ENCODE results near the gene RNF19B. TPM values are rescaled to one million over a fixed set of nuclear protein-coding genes. Genes with fewer than 3 reads are reported as not detected.

RNF19B gene
- total RNA-seq, 1 experiment from 2014 or later: 22.5 TPM

- ATAC-seq (no peak), DNase-seq (ENCODE audit: low read depth, low spot score) (no peak)
- Histone ChIP-seq H3K4me3 (replicated peaks in 1 of 2; ENCODE audit: low read depth in 1 of 2, low read length in 2 of 2) (no peak overlapping the region), H3K36me3 (ENCODE audit: control insufficient read depth in 1 of 2, insufficient read depth in 2 of 2, low read length in 2 of 2) (peaks cover 0 to 9% of the 10 kb centered on the region in 2 experiments; a peak in 2 of 4 replicates), H3K4me2 (ENCODE audit: low read length) (no peak overlapping the region), H4K20me1 (ENCODE audit: insufficient read depth) (no peaks in the 10 kb centered on the region), H3K9me3 (ENCODE audit: control insufficient read depth in 1 of 2, insufficient read depth in 1 of 2, low read depth in 1 of 2, low read length in 2 of 2) (no peaks in the 10 kb centered on the region), H3K9ac (ENCODE audit: low read length) (no peak overlapping the region), H3K27ac (ENCODE audit: low read depth, low read length) (peak overlapping the region; percentile 16), H3K9me2 (ENCODE audit: insufficient read depth) (no peaks in the 10 kb centered on the region), H3K27me3 (ENCODE audit: insufficient read depth, low read length) (no peaks in the 10 kb centered on the region), H3K4me1 (ENCODE audit: control insufficient read depth in 1 of 2, insufficient read depth in 2 of 2, low read length in 2 of 2) (peaks cover 12 to 19% of the 10 kb centered on the region in 2 experiments; a peak in 3 of 4 replicates), H2AFZ (ENCODE audit: low read depth, low read length, poor library complexity, severe bottlenecking) (no peak overlapping the region), H3K79me2 (ENCODE audit: insufficient read depth, low read length) (no peaks in the 10 kb centered on the region)
- intact Hi-C loops (cut with micrococcal nuclease): no loop called here
- RAD21 ChIA-PET (ENCODE audit: low non-redundant PET in 1 of 2, low total read pairs in 2 of 2, uncharacterized antibody in 2 of 2, unreplicated experiment in 2 of 2): interaction anchor here (0.6 to 1.8 kb wide), 2 partner anchors 8 to 73 kb away, joined by 3 to 10 read pairs; no protein-coding TSS in a partner anchor
- CTCF ChIA-PET: interaction anchor here (1.5 to 5.7 kb wide), 4 partner anchors 72 to 152 kb away, joined by 3 to 41 read pairs (median 24); no protein-coding TSS in a partner anchor
- no peak for TF ChIP-seq TCF7L2 (IDR thresholded peaks at IDR 0.05; ENCODE audit: borderline replicate concordance, extremely low read depth, insufficient read depth, insufficient read length)
- 0 out of 2 replicates have a peak, but pooled peaks have one; percentile 2 for TF ChIP-seq EGR1 (IDR thresholded peaks at IDR 0.05; ENCODE audit: low read depth)
- TF ChIP-seq, protein P1, sequence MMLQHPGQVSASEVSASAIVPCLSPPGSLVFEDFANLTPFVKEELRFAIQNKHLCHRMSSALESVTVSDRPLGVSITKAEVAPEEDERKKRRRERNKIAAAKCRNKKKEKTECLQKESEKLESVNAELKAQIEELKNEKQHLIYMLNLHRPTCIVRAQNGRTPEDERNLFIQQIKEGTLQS (IDR thresholded peaks at IDR 0.05): no peak
- no peak for TF ChIP-seq JUND (IDR thresholded peaks at IDR 0.05)
- no peak for TF ChIP-seq EZH2phosphoT487 (IDR thresholded peaks at IDR 0.05; ENCODE audit: borderline replicate concordance)
- no peak for TF ChIP-seq CTCF (IDR thresholded peaks at IDR 0.05 in 2 of 3, conservative IDR thresholded peaks at IDR 0.05 in 1 of 3; ENCODE audit: borderline replicate concordance in 1 of 3, insufficient read depth in 1 of 3, low read depth in 2 of 3, low read length in 2 of 3)
- BruUV-seq (replicated peaks): no TSS peak
- POLR2A ChIA-PET: no interaction called here
These were observed 30.1 kb downstream of the RNF19B start for GRCh38 chr1:32934535-32934934.

All from HCT116 (cell line).